A673 (cell line): Measurements from ENCODE around the gene BATF3.

Experiments used
- CTCF ChIP-seq: fragments of 300-800, 200-600 bp; sonication (generic); conservative IDR thresholded peaks from 2 replicates; pipeline ENCODE4 v1.5.1; 2017; ENCODE audit warnings: low read depth, mild to moderate bottlenecking, antibody characterized with exemption, low read length, moderate library complexity, mixed read lengths
- EZH2 ChIP-seq: fragments of 200-600 bp; sonication (generic); IDR thresholded peaks from 2 replicates; pipeline ENCODE4 v1.6.1; 2017; ENCODE audit warnings: borderline replicate concordance, low read depth, mild to moderate bottlenecking, mixed read lengths, antibody characterized with exemption, low read length; ENCODE audit not compliant: poor library complexity, severe bottlenecking

GRCh38 chr1:212728606-212729005 is 29.0 kb upstream of the BATF3 start:
- TF ChIP-seq CTCF (no peak), EZH2 (no peak)
